Measurements from ENCODE around the gene KYNU. TPM values are rescaled to one million over a fixed set of nuclear protein-coding genes. Genes with fewer than 3 reads are reported as not detected.
A peak's percentile ranks its signal among the peaks of the same experiment; 100 is the strongest.

Gene KYNU
- total RNA-seq, 2 experiments from 2014 or later: not detected

- intact Hi-C loops (cut with micrococcal nuclease): no loop called here
These were observed 104.3 kb downstream of the KYNU start for GRCh38 chr2:142981756-142982155.

GRCh38 chr2:142983174-142983573 lies 105.7 kb downstream of the KYNU start:
- intact Hi-C loops (cut with micrococcal nuclease): no loop called here
- CTCF ChIA-PET: interaction anchor here (1.4 kb wide), 1 partner anchor 12 kb away, joined by 3 read pairs; no protein-coding TSS in a partner anchor
- no peak overlapping the region for H3K4me3 Mint-ChIP-seq
- H3K27me3 Mint-ChIP-seq: peaks cover 1% of the 10 kb centered on the region
- no peaks in the 10 kb centered on the region for H3K4me1 Mint-ChIP-seq (ENCODE audit: low read depth)
- DNase-seq: no peak
- POLR2A ChIA-PET: no interaction called here
- no peaks in the 10 kb centered on the region for H3K9me3 Mint-ChIP-seq
- no peak overlapping the region for H3K27ac Mint-ChIP-seq
- no peaks in the 10 kb centered on the region for H3K36me3 Mint-ChIP-seq

More at GRCh38 chr2:142981756-142982155, 104.3 kb downstream of the KYNU start:
- Mint-ChIP-seq H3K4me1 (ENCODE audit: low read depth) (no peaks in the 10 kb centered on the region), H3K36me3 (no peaks in the 10 kb centered on the region), H3K9me3 (no peaks in the 10 kb centered on the region), H3K27me3 (peaks cover 1% of the 10 kb centered on the region), H3K4me3 (no peak overlapping the region), H3K27ac (no peak overlapping the region)
- CTCF ChIA-PET: interaction anchor here (1.0 to 8.6 kb wide), 3 partner anchors 7 to 13 kb away, joined by 4 to 55 read pairs (median 5); no protein-coding TSS in a partner anchor
- POLR2A ChIA-PET: no interaction called here
- no peak for DNase-seq

GRCh38 chr2:142984657-142985056 lies 107.2 kb downstream of the KYNU start:
- H3K27me3 Mint-ChIP-seq: peaks cover 3% of the 10 kb centered on the region
- no peak overlapping the region for H3K27ac Mint-ChIP-seq
- intact Hi-C loops (cut with micrococcal nuclease): no loop called here
- H3K4me3 Mint-ChIP-seq: no peak overlapping the region
- H3K4me1 Mint-ChIP-seq (ENCODE audit: low read depth): no peaks in the 10 kb centered on the region
- ChIA-PET POLR2A (no interaction called here), CTCF (interaction anchor here (0.6 kb wide), 1 partner anchor 173 kb away, joined by 3 read pairs; no protein-coding TSS in a partner anchor)
- no peaks in the 10 kb centered on the region for H3K9me3 Mint-ChIP-seq
- DNase-seq: no peak
- no peaks in the 10 kb centered on the region for H3K36me3 Mint-ChIP-seq

- ChIA-PET POLR2A (no interaction called here), CTCF (interaction anchor here (0.7 to 4.5 kb wide), 3 partner anchors 10 to 275 kb away, joined by 3 to 55 read pairs (median 4); no protein-coding TSS in a partner anchor)
- H3K4me1 Mint-ChIP-seq (ENCODE audit: low read depth): no peaks in the 10 kb centered on the region
- no peaks in the 10 kb centered on the region for H3K36me3 Mint-ChIP-seq
- DNase-seq: no peak
- H3K4me3 Mint-ChIP-seq: no peak overlapping the region
- intact Hi-C loops (cut with micrococcal nuclease): no loop called here
- H3K27me3 Mint-ChIP-seq: peaks cover 3% of the 10 kb centered on the region
- H3K27ac Mint-ChIP-seq: no peak overlapping the region
- no peaks in the 10 kb centered on the region for H3K9me3 Mint-ChIP-seq
These were observed 109.6 kb downstream of the KYNU start for GRCh38 chr2:142987044-142987443.

GRCh38 chr2:142989273-142990204 lies 112.1 kb downstream of the KYNU start:
- Mint-ChIP-seq H3K4me1 (ENCODE audit: low read depth) (no peaks in the 10 kb centered on the region), H3K27me3 (peaks cover 2% of the 10 kb centered on the region), H3K27ac (peak overlapping the region; percentile 6), H3K36me3 (no peaks in the 10 kb centered on the region), H3K4me3 (no peak overlapping the region), H3K9me3 (no peaks in the 10 kb centered on the region)
- POLR2A ChIA-PET: no interaction called here
- no peak for DNase-seq
- CTCF ChIA-PET: interaction anchor here (0.6 to 4.5 kb wide), 4 partner anchors 12 to 29 kb away, joined by 3 to 55 read pairs (median 4); no protein-coding TSS in a partner anchor
- intact Hi-C loops (cut with micrococcal nuclease): no loop called here

GRCh38 chr2:142991295-142991694 lies 113.8 kb downstream of the KYNU start:
- Mint-ChIP-seq H3K4me1 (ENCODE audit: low read depth) (no peaks in the 10 kb centered on the region), H3K27me3 (peaks cover 6% of the 10 kb centered on the region), H3K27ac (no peak overlapping the region), H3K36me3 (no peaks in the 10 kb centered on the region), H3K9me3 (no peaks in the 10 kb centered on the region), H3K4me3 (no peak overlapping the region)
- DNase-seq: no peak
- intact Hi-C loops (cut with micrococcal nuclease): no loop called here
- ChIA-PET CTCF (interaction anchor here (4.5 kb wide), 1 partner anchor 14 kb away, joined by 55 read pairs; no protein-coding TSS in a partner anchor), POLR2A (no interaction called here)

- no peaks in the 10 kb centered on the region for H3K36me3 Mint-ChIP-seq
- no peaks in the 10 kb centered on the region for H3K4me1 Mint-ChIP-seq (ENCODE audit: low read depth)
- H3K27ac Mint-ChIP-seq: no peak overlapping the region
- ChIA-PET POLR2A (no interaction called here), CTCF (interaction anchor here (1.8 kb wide), 1 partner anchor 13 kb away, joined by 8 read pairs; no protein-coding TSS in a partner anchor)
- peaks cover 12% of the 10 kb centered on the region for H3K27me3 Mint-ChIP-seq
- no peaks in the 10 kb centered on the region for H3K9me3 Mint-ChIP-seq
- intact Hi-C loops (cut with micrococcal nuclease): no loop called here
- no peak for DNase-seq
- H3K4me3 Mint-ChIP-seq: no peak overlapping the region
These were observed 115.4 kb downstream of the KYNU start for GRCh38 chr2:142992840-142993239.

GRCh38 chr2:142993771-142994170 lies 116.3 kb downstream of the KYNU start:
- Mint-ChIP-seq H3K27ac (no peak overlapping the region), H3K9me3 (no peaks in the 10 kb centered on the region), H3K4me1 (ENCODE audit: low read depth) (no peaks in the 10 kb centered on the region), H3K27me3 (peaks cover 12% of the 10 kb centered on the region), H3K36me3 (no peaks in the 10 kb centered on the region), H3K4me3 (no peak overlapping the region)
- ChIA-PET POLR2A (no interaction called here), CTCF (interaction anchor here (0.6 to 1.8 kb wide), 4 partner anchors 8 to 213 kb away, joined by 3 to 8 read pairs (median 3); no protein-coding TSS in a partner anchor)
- DNase-seq: no peak
- intact Hi-C loops (cut with micrococcal nuclease): no loop called here

GRCh38 chr2:142994665-142995064 lies 117.2 kb downstream of the KYNU start:
- Mint-ChIP-seq H3K27ac (no peak overlapping the region), H3K9me3 (no peaks in the 10 kb centered on the region), H3K36me3 (no peaks in the 10 kb centered on the region), H3K4me3 (no peak overlapping the region), H3K27me3 (peaks cover 12% of the 10 kb centered on the region), H3K4me1 (ENCODE audit: low read depth) (no peaks in the 10 kb centered on the region)
- DNase-seq: no peak
- CTCF ChIA-PET: interaction anchor here (1.0 to 1.8 kb wide), 3 partner anchors 9 to 15 kb away, joined by 3 to 8 read pairs (median 3); no protein-coding TSS in a partner anchor
- POLR2A ChIA-PET: no interaction called here
- intact Hi-C loops (cut with micrococcal nuclease): no loop called here

- ChIA-PET POLR2A (no interaction called here), CTCF (no interaction called here)
- no peak for DNase-seq
- no peak overlapping the region for H3K4me3 Mint-ChIP-seq
- H3K9me3 Mint-ChIP-seq: no peaks in the 10 kb centered on the region
- no peaks in the 10 kb centered on the region for H3K36me3 Mint-ChIP-seq
- no peak overlapping the region for H3K27ac Mint-ChIP-seq
- no peaks in the 10 kb centered on the region for H3K4me1 Mint-ChIP-seq (ENCODE audit: low read depth)
- intact Hi-C loops (cut with micrococcal nuclease): no loop called here
- H3K27me3 Mint-ChIP-seq: peaks cover 24% of the 10 kb centered on the region
These were observed 119.8 kb downstream of the KYNU start for GRCh38 chr2:142997231-142997630.

- ChIA-PET POLR2A (no interaction called here), CTCF (no interaction called here)
- DNase-seq: no peak
- Mint-ChIP-seq H3K4me3 (no peak overlapping the region), H3K9me3 (no peaks in the 10 kb centered on the region), H3K4me1 (ENCODE audit: low read depth) (no peaks in the 10 kb centered on the region), H3K36me3 (no peaks in the 10 kb centered on the region), H3K27me3 (peaks cover 34% of the 10 kb centered on the region), H3K27ac (no peak overlapping the region)
- intact Hi-C loops (cut with micrococcal nuclease): no loop called here
These were observed 123.1 kb downstream of the KYNU start for GRCh38 chr2:143000599-143000998.

- H3K4me3 Mint-ChIP-seq: no peak overlapping the region
- H3K9me3 Mint-ChIP-seq: no peaks in the 10 kb centered on the region
- peaks cover 28% of the 10 kb centered on the region for H3K27me3 Mint-ChIP-seq
- intact Hi-C loops (cut with micrococcal nuclease): no loop called here
- no peak for DNase-seq
- H3K4me1 Mint-ChIP-seq (ENCODE audit: low read depth): no peaks in the 10 kb centered on the region
- ChIA-PET CTCF (interaction anchor here (1.1 kb wide), 1 partner anchor 13 kb away, joined by 4 read pairs; no protein-coding TSS in a partner anchor), POLR2A (no interaction called here)
- H3K36me3 Mint-ChIP-seq: no peaks in the 10 kb centered on the region
- H3K27ac Mint-ChIP-seq: no peak overlapping the region
These were observed 124.0 kb downstream of the KYNU start for GRCh38 chr2:143001501-143001900.
